GM23338 (cell line): ENCODE data around the gene PANK4. TPM values are rescaled to one million over a fixed set of nuclear protein-coding genes. Genes with fewer than 3 reads are reported as not detected.

ENCODE experiments used
- ATAC-seq: fragments of 200-7000 bp; cut with Tn5 transposase; 3 replicates; pipeline ENCODE4 v1.9.1; 2020
- DNase-seq: peaks from one replicate; pipeline ENCODE4 v3.0.0-alpha.2; 2015; ENCODE audit warnings: low spot score
- H2AFZ ChIP-seq: fragments of 200-600 bp; sonication (generic); 2 replicates; pipeline ENCODE4 v1.8.0; 2016; ENCODE audit warnings: antibody characterized with exemption, mild to moderate bottlenecking, moderate library complexity
- H3F3A ChIP-seq: fragments of 200-600 bp; sonication (generic); replicated peaks from 2 replicates; pipeline ENCODE4 v1.8.0; 2017; ENCODE audit warnings: antibody characterized with exemption, mixed run types, low read depth
- H3K27ac ChIP-seq: fragments of 200-600 bp; sonication (generic); 2 replicates; pipeline ENCODE4 v1.6.1; 2016; ENCODE audit warnings: low read depth
- H3K27me3 ChIP-seq: fragments of 200-600 bp; sonication (generic); 2 replicates; pipeline ENCODE4 v1.8.0; 2016; ENCODE audit warnings: mild to moderate bottlenecking, mixed run types, moderate library complexity; ENCODE audit not compliant: insufficient read depth
- H3K36me3 ChIP-seq: fragments of 200-600 bp; sonication (generic); 2 replicates; pipeline ENCODE4 v1.8.0; 2016; ENCODE audit warnings: mild to moderate bottlenecking; ENCODE audit not compliant: insufficient read depth
- H3K4me1 ChIP-seq: fragments of 200-600 bp; sonication (generic); 2 replicates; pipeline ENCODE4 v1.8.0; 2016; ENCODE audit warnings: mild to moderate bottlenecking, moderate library complexity; ENCODE audit not compliant: insufficient read depth
- H3K4me2 ChIP-seq: fragments of 200-600 bp; sonication (generic); 2 replicates; pipeline ENCODE4 v1.7.1; 2017; ENCODE audit warnings: mixed run types
- H3K4me3 ChIP-seq: fragments of 200-600 bp; sonication (generic); 2 replicates; pipeline ENCODE4 v1.6.1; 2016; ENCODE audit warnings: mixed run types
- H3K79me2 ChIP-seq: fragments of 200-600 bp; sonication (generic); replicated peaks from 2 replicates; pipeline ENCODE4 v1.8.0; 2017; ENCODE audit warnings: mild to moderate bottlenecking; ENCODE audit not compliant: insufficient read depth
- H3K9me2 ChIP-seq: fragments of 200-600 bp; sonication (generic); 2 replicates; pipeline ENCODE4 v1.8.0; 2017; ENCODE audit not compliant: insufficient read depth
- H4K20me1 ChIP-seq: fragments of 200-600 bp; sonication (generic); replicated peaks from 2 replicates; pipeline ENCODE4 v1.8.0; 2017; ENCODE audit warnings: mild to moderate bottlenecking; ENCODE audit not compliant: insufficient read depth
- H3K27ac Mint-ChIP-seq: 2 replicates; pipeline ENCODE4 v1.8.0; 2020; ENCODE audit warnings: inconsistent platforms, mild to moderate bottlenecking, moderate library complexity, mixed read lengths
- H3K27me3 Mint-ChIP-seq: 3 replicates; pipeline ENCODE4 v1.8.0; 2022; ENCODE audit warnings: low read depth, mild to moderate bottlenecking, moderate library complexity, mixed read lengths, inconsistent platforms; ENCODE audit not compliant: insufficient read depth, poor library complexity
- H3K36me3 Mint-ChIP-seq: 3 replicates; pipeline ENCODE4 v1.8.0; 2021; ENCODE audit warnings: low read depth, mild to moderate bottlenecking, inconsistent platforms, moderate library complexity, mixed read lengths
- H3K4me1 Mint-ChIP-seq: 3 replicates; pipeline ENCODE4 v1.8.0; 2020; ENCODE audit warnings: mild to moderate bottlenecking, inconsistent platforms, mixed read lengths
- H3K4me3 Mint-ChIP-seq: 3 replicates; pipeline ENCODE4 v1.8.0; 2021; ENCODE audit warnings: moderate library complexity, mild to moderate bottlenecking, inconsistent platforms, mixed read lengths
- H3K9me3 Mint-ChIP-seq: 3 replicates; pipeline ENCODE4 v1.8.0; 2020; ENCODE audit warnings: moderate library complexity, mild to moderate bottlenecking, inconsistent platforms, mixed read lengths
- CREB1 ChIP-seq: fragments of 250-450 bp; sonication (Bioruptor Pico); IDR thresholded peaks from 2 replicates; pipeline ENCODE4 v1.5.0; 2020; ENCODE audit warnings: low read depth, mild to moderate bottlenecking, moderate library complexity
- CTCF ChIP-seq, 2 experiments: fragments of 200-600 bp in 1 of 2; sonication (generic) in 1 of 2; conservative IDR thresholded peaks; 2 replicates each; pipeline versions ENCODE4 v1.5.1 to v1.6.1; 2016 to 2017; ENCODE audit warnings: antibody characterized with exemption in 2 of 2, low read depth in 2 of 2, mild to moderate bottlenecking in 2 of 2, moderate library complexity in 1 of 2
- EZH2 ChIP-seq: fragments of 200-600 bp; sonication (generic); IDR thresholded peaks from one replicate; pipeline ENCODE4 v1.8.0; 2017; ENCODE audit warnings: antibody characterized with exemption, mild to moderate bottlenecking, low read depth; ENCODE audit not compliant: unreplicated experiment
- EZH2phosphoT487 ChIP-seq: fragments of 200-600 bp; sonication (generic); IDR thresholded peaks from one replicate; pipeline ENCODE4 v1.8.1; 2018; ENCODE audit warnings: antibody characterized with exemption; ENCODE audit not compliant: unreplicated experiment
- JUNB ChIP-seq: IDR thresholded peaks from one replicate; pipeline ENCODE4 v1.6.1; 2016; ENCODE audit warnings: antibody characterized with exemption; ENCODE audit not compliant: unreplicated experiment
- NANOG ChIP-seq: IDR thresholded peaks from 2 replicates; pipeline ENCODE4 v1.6.1; 2016; ENCODE audit warnings: antibody characterized with exemption, borderline replicate concordance
- POLR2AphosphoS5 ChIP-seq: IDR thresholded peaks from 2 replicates; pipeline ENCODE4 v1.6.1; 2016; ENCODE audit warnings: antibody characterized with exemption, low read depth
- STAT1 ChIP-seq: IDR thresholded peaks from one replicate; pipeline ENCODE4 v1.6.1; 2016; ENCODE audit warnings: antibody characterized with exemption; ENCODE audit not compliant: unreplicated experiment
- ZNF114 ChIP-seq: fragments of 250-450 bp; sonication (Bioruptor Pico); IDR thresholded peaks from 2 replicates; pipeline ENCODE4 v1.5.0; 2020; ENCODE audit warnings: mild to moderate bottlenecking, moderate library complexity
- ZNF331 ChIP-seq: fragments of 250-450 bp; sonication (Bioruptor Pico); IDR thresholded peaks from 2 replicates; pipeline ENCODE4 v1.5.0; 2020; ENCODE audit warnings: low read depth, mild to moderate bottlenecking, moderate library complexity
- polyA plus RNA-seq: library from polyadenylated mRNA; unstranded; fragments of >200 nt; fragmentation: Nextera tagmentation; extraction: Ambion mirVana; gene quantifications from 2 replicates; pipeline ENCODE4 v1.2.1, GENCODE V29; 2016
- total RNA-seq: library from RNA; depleted of rRNA; stranded (reverse); fragments of >200 nt; shearing (Covaris generic); gene quantifications from 2 replicates; pipeline ENCODE4 v1.2.3, GENCODE V29; 2014
- TF ChIP-seq, protein P1 (sequence below): IDR thresholded peaks from one replicate; pipeline ENCODE4 v1.6.1; 2018; ENCODE audit warnings: antibody characterized with exemption; ENCODE audit not compliant: unreplicated experiment
- TF ChIP-seq, protein P2 (sequence below): IDR thresholded peaks from 2 replicates; pipeline ENCODE4 v1.6.1; 2016; ENCODE audit warnings: antibody characterized with exemption
- TF ChIP-seq, protein P3 (sequence below): fragments of 250-450 bp; sonication (Bioruptor Pico); IDR thresholded peaks from 2 replicates; pipeline ENCODE4 v1.5.0; 2020; ENCODE audit warnings: mild to moderate bottlenecking, moderate library complexity

The PANK4 gene
- total and polyA plus RNA-seq, 2 experiments from 2014 or later, result 25.8 to 43.7 TPM

DNA sequence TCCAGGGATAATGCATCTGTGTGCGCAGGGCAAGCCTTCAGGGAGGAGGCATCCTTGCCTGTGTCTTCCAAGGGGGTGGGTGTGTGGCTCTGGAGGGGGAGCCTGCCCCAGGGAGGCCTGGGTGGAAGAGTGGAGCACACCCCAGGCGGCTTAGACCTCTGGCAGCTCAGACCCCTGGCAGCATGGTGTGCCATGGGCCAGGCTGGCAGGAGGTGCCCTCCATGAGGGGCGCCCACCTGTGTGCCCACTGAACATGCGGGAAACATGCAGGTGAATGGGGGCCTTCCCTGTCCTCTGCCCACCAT, 1.1 kb upstream of the PANK4 start:
- H3K27me3 ChIP-seq, result peaks cover 55% of the 10 kb centered on the region
- no peaks in the 10 kb centered on the region for H3K9me2 ChIP-seq
- TF ChIP-seq, protein P1, sequence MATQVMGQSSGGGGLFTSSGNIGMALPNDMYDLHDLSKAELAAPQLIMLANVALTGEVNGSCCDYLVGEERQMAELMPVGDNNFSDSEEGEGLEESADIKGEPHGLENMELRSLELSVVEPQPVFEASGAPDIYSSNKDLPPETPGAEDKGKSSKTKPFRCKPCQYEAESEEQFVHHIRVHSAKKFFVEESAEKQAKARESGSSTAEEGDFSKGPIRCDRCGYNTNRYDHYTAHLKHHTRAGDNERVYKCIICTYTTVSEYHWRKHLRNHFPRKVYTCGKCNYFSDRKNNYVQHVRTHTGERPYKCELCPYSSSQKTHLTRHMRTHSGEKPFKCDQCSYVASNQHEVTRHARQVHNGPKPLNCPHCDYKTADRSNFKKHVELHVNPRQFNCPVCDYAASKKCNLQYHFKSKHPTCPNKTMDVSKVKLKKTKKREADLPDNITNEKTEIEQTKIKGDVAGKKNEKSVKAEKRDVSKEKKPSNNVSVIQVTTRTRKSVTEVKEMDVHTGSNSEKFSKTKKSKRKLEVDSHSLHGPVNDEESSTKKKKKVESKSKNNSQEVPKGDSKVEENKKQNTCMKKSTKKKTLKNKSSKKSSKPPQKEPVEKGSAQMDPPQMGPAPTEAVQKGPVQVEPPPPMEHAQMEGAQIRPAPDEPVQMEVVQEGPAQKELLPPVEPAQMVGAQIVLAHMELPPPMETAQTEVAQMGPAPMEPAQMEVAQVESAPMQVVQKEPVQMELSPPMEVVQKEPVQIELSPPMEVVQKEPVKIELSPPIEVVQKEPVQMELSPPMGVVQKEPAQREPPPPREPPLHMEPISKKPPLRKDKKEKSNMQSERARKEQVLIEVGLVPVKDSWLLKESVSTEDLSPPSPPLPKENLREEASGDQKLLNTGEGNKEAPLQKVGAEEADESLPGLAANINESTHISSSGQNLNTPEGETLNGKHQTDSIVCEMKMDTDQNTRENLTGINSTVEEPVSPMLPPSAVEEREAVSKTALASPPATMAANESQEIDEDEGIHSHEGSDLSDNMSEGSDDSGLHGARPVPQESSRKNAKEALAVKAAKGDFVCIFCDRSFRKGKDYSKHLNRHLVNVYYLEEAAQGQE, result no peak
- TF ChIP-seq, protein P2, sequence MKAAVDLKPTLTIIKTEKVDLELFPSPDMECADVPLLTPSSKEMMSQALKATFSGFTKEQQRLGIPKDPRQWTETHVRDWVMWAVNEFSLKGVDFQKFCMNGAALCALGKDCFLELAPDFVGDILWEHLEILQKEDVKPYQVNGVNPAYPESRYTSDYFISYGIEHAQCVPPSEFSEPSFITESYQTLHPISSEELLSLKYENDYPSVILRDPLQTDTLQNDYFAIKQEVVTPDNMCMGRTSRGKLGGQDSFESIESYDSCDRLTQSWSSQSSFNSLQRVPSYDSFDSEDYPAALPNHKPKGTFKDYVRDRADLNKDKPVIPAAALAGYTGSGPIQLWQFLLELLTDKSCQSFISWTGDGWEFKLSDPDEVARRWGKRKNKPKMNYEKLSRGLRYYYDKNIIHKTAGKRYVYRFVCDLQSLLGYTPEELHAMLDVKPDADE, result no peak
- TF ChIP-seq STAT1, result no peak
- no peak for TF ChIP-seq CREB1 (CRISPR knock-in tag)
- TF ChIP-seq CTCF (conservative IDR thresholded peaks at IDR 0.05; ENCODE audit: low read depth in 2 of 2), result no peak
- TF ChIP-seq EZH2, result no peak
- TF ChIP-seq ZNF331 (CRISPR knock-in tag), result no peak
- TF ChIP-seq NANOG, result no peak
- no peak for TF ChIP-seq EZH2phosphoT487
- TF ChIP-seq, protein P3, sequence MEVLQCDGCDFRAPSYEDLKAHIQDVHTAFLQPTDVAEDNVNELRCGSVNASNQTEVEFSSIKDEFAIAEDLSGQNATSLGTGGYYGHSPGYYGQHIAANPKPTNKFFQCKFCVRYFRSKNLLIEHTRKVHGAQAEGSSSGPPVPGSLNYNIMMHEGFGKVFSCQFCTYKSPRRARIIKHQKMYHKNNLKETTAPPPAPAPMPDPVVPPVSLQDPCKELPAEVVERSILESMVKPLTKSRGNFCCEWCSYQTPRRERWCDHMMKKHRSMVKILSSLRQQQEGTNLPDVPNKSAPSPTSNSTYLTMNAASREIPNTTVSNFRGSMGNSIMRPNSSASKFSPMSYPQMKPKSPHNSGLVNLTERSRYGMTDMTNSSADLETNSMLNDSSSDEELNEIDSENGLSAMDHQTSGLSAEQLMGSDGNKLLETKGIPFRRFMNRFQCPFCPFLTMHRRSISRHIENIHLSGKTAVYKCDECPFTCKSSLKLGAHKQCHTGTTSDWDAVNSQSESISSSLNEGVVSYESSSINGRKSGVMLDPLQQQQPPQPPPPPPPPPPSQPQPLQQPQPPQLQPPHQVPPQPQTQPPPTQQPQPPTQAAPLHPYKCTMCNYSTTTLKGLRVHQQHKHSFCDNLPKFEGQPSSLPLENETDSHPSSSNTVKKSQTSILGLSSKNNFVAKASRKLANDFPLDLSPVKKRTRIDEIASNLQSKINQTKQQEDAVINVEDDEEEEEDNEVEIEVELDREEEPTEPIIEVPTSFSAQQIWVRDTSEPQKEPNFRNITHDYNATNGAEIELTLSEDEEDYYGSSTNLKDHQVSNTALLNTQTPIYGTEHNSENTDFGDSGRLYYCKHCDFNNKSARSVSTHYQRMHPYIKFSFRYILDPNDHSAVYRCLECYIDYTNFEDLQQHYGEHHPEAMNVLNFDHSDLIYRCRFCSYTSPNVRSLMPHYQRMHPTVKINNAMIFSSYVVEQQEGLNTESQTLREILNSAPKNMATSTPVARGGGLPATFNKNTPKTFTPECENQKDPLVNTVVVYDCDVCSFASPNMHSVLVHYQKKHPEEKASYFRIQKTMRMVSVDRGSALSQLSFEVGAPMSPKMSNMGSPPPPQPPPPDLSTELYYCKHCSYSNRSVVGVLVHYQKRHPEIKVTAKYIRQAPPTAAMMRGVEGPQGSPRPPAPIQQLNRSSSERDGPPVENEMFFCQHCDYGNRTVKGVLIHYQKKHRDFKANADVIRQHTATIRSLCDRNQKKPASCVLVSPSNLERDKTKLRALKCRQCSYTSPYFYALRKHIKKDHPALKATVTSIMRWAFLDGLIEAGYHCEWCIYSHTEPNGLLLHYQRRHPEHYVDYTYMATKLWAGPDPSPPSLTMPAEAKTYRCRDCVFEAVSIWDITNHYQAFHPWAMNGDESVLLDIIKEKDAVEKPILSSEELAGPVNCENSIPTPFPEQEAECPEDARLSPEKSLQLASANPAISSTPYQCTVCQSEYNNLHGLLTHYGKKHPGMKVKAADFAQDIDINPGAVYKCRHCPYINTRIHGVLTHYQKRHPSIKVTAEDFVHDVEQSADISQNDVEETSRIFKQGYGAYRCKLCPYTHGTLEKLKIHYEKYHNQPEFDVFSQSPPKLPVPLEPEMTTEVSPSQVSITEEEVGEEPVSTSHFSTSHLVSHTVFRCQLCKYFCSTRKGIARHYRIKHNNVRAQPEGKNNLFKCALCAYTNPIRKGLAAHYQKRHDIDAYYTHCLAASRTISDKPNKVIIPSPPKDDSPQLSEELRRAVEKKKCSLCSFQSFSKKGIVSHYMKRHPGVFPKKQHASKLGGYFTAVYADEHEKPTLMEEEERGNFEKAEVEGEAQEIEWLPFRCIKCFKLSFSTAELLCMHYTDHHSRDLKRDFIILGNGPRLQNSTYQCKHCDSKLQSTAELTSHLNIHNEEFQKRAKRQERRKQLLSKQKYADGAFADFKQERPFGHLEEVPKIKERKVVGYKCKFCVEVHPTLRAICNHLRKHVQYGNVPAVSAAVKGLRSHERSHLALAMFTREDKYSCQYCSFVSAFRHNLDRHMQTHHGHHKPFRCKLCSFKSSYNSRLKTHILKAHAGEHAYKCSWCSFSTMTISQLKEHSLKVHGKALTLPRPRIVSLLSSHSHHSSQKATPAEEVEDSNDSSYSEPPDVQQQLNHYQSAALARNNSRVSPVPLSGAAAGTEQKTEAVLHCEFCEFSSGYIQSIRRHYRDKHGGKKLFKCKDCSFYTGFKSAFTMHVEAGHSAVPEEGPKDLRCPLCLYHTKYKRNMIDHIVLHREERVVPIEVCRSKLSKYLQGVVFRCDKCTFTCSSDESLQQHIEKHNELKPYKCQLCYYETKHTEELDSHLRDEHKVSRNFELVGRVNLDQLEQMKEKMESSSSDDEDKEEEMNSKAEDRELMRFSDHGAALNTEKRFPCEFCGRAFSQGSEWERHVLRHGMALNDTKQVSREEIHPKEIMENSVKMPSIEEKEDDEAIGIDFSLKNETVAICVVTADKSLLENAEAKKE (CRISPR knock-in tag), result no peak
- TF ChIP-seq ZNF114, result no peak
- TF ChIP-seq JUNB, result no peak
- no peak for TF ChIP-seq POLR2AphosphoS5
- Mint-ChIP-seq H3K9me3 (no peaks in the 10 kb centered on the region), H3K36me3 (peaks cover 2% of the 10 kb centered on the region; the same call in 2 of the 3 replicates), H3K27me3 (peaks cover 52% of the 10 kb centered on the region), H3K4me3 (no peak overlapping the region), H3K4me1 (peaks cover 35% of the 10 kb centered on the region), H3K27ac (no peak overlapping the region)
- H3K4me3 ChIP-seq, result no peak overlapping the region
- H3F3A ChIP-seq, result no peaks in the 10 kb centered on the region
- H2AFZ ChIP-seq, result no peak overlapping the region
- no peak for ATAC-seq
- H3K79me2 ChIP-seq, result peaks cover 34% of the 10 kb centered on the region
- H4K20me1 ChIP-seq, result peaks cover 29% of the 10 kb centered on the region
- DNase-seq, result no peak
- no peak overlapping the region for H3K4me2 ChIP-seq
- no peaks in the 10 kb centered on the region for H3K36me3 ChIP-seq
- H3K27ac ChIP-seq, result no peak overlapping the region
- peaks cover 19% of the 10 kb centered on the region for H3K4me1 ChIP-seq
